Measurements from ENCODE around the gene C16orf74. TPM values are rescaled to one million over a fixed set of nuclear protein-coding genes. Genes with fewer than 3 reads are reported as not detected.

C16orf74 gene
- total RNA-seq, 1 experiment from 2014 or later, result 25.9 TPM

- no peak for DNase-seq (ENCODE audit: low read depth)
- in situ Hi-C loops (cut with HindIII; ENCODE audit: low pct_unique_long_range_greater_than_20kb, low sequenced_read_pairs), result no loop called here
Measured at GRCh38 chr16:85668676-85669424, 82.0 kb downstream of the C16orf74 start.

DNA sequence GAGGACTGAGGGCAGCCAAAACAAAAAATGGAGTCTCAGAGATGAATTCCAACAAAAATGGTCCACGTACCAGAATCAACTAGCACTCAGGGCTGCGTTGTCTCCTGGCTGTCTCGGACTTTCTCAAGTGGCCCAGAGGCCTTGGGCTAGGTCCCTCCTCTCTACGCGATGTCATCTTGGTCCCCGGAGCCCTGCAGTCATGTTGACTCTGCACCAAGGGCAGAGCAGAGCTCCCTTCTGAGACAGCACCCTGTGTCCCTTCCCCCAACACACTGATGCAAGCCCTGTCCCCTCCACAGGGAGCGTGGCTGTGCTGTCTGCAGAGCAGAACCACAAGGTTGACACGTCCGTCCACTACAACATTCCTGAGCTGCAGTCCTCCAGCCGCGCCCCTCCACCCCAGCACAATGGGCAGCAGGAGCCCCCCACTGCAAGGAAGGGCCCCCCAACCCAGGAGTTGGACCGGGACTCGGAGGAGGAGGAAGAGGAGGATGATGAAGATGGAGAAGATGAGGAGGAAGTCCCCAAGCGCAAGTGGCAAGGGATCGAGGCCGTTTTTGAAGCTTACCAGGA lies 83.0 kb downstream of the C16orf74 start:
- no peak for DNase-seq (ENCODE audit: low read depth)
- in situ Hi-C loops (cut with HindIII; ENCODE audit: low pct_unique_long_range_greater_than_20kb, low sequenced_read_pairs), result no loop called here

DNA sequence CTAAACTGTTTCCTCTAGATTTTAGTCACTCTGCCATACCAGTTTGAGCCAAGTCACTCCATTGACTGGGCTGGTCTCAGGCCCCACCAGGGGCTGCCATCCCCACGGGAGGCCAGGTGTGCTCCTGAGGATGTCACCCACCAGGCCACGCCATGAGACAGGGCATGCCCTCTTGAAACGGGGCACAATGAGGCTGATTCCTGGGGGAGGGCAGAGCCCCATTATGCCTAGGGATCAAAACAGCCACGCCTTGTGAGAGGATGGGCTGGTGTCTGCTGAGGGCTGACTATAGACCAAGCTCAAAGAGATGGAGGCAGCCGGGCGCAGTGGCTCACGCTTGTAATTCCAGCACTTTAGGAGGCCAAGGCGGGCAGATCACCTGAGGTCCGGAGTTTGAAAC lies 83.6 kb downstream of the C16orf74 start:
- in situ Hi-C loops (cut with HindIII; ENCODE audit: low pct_unique_long_range_greater_than_20kb, low sequenced_read_pairs), result no loop called here

GRCh38 chr16:85665929-85666328 lies 85.0 kb downstream of the C16orf74 start:
- DNase-seq (ENCODE audit: low read depth), result no peak
- in situ Hi-C loops (cut with HindIII; ENCODE audit: low pct_unique_long_range_greater_than_20kb, low sequenced_read_pairs), result no loop called here

More for the DNA sequence above, 83.6 kb downstream of the C16orf74 start:
- no peak for DNase-seq (ENCODE audit: low read depth)

DNA sequence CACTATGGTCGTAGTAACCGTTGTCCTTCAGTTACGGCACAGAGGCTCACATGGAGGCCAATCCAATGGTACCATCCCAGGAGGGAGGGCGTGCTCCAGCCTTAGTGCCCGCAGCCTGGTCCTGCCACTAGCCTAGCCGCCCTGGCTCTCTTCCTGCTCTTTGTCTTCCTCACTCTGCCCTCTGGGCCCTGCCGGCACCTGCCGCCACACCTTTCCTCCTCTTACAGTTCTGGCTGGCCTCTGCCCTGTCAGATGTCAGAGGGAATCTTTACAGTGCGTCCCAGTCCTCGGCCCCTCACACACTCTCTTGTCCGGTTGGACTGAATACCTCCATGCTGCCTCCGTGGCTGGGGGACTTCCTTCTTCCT lies 85.5 kb downstream of the C16orf74 start:
- no peak for DNase-seq (ENCODE audit: low read depth)
- in situ Hi-C loops (cut with HindIII; ENCODE audit: low pct_unique_long_range_greater_than_20kb, low sequenced_read_pairs), result no loop called here

- no peak for DNase-seq (ENCODE audit: low read depth)
- in situ Hi-C loops (cut with HindIII; ENCODE audit: low pct_unique_long_range_greater_than_20kb, low sequenced_read_pairs), result no loop called here
Measured at GRCh38 chr16:85664580-85665372, 86.1 kb downstream of the C16orf74 start.

- in situ Hi-C loops (cut with HindIII; ENCODE audit: low pct_unique_long_range_greater_than_20kb, low sequenced_read_pairs), result no loop called here
- DNase-seq (ENCODE audit: low read depth), result no peak
Measured at GRCh38 chr16:85663891-85664321, 87.0 kb downstream of the C16orf74 start.

DNA sequence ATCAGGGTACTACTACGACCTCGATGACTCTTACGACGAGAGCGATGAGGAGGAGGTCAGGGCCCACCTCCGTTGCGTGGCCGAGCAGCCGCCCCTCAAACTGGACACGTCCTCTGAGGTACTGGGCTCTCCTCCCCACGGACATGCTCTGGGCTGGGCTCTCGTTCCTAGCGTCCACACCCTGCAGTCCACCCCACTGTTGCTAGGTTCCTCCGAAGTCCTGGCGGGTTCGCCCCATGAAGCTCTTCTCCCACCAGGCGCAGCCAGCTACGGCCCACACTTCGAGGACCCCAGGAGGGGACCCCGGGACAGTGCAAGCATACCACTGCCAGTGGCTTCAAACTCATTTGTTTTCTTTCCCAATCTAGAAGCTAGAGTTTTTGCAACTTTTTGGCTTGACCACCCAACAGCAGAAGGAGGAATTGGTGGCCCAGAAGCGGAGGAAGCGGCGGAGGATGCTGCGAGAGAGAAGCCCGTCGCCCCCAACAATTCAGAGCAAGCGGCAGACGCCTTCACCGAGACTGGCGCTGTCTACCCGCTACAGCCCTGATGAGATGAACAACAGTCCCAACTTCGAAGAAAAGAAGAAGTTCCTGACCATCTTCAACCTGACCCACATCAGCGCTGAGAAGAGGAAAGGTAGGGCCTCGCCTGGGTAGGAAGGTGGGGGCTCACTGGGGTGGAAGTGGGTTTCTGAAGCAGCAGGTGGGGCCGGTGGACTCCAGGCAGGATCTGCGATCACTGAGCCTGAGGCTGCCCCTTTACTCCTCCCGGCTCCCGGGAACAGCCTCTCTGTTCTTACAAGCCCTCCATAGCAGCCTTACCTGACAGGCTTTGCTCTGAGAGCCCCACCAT lies 87.7 kb downstream of the C16orf74 start:
- DNase-seq (ENCODE audit: low read depth), result no peak
- in situ Hi-C loops (cut with HindIII; ENCODE audit: low pct_unique_long_range_greater_than_20kb, low sequenced_read_pairs), result no loop called here

DNA sequence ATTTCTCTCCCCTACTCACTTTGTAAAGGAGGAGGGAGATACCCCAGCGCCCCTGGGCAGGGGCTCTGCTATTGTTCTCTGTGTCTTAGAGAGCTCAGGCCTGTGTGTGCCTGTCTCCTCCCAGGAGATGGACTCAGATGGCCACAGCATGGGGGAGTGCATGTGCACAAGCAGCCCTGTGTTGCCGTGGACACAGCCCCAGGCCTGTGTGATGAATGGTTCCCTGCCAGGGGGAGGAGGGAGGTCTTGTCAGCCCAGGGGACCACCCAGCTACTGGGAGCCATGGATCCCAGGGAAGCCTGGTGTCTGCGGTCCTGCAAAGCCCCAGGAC lies 88.4 kb downstream of the C16orf74 start:
- DNase-seq (ENCODE audit: low read depth), result no peak
- in situ Hi-C loops (cut with HindIII; ENCODE audit: low pct_unique_long_range_greater_than_20kb, low sequenced_read_pairs), result no loop called here

- in situ Hi-C loops (cut with HindIII; ENCODE audit: low pct_unique_long_range_greater_than_20kb, low sequenced_read_pairs), result no loop called here
- DNase-seq (ENCODE audit: low read depth), result no peak
Measured at GRCh38 chr16:85661740-85662481, 89.0 kb downstream of the C16orf74 start.

- in situ Hi-C loops (cut with HindIII; ENCODE audit: low pct_unique_long_range_greater_than_20kb, low sequenced_read_pairs), result no loop called here
- no peak for DNase-seq (ENCODE audit: low read depth)
Measured at GRCh38 chr16:85660843-85661739, 89.8 kb downstream of the C16orf74 start.

DNA sequence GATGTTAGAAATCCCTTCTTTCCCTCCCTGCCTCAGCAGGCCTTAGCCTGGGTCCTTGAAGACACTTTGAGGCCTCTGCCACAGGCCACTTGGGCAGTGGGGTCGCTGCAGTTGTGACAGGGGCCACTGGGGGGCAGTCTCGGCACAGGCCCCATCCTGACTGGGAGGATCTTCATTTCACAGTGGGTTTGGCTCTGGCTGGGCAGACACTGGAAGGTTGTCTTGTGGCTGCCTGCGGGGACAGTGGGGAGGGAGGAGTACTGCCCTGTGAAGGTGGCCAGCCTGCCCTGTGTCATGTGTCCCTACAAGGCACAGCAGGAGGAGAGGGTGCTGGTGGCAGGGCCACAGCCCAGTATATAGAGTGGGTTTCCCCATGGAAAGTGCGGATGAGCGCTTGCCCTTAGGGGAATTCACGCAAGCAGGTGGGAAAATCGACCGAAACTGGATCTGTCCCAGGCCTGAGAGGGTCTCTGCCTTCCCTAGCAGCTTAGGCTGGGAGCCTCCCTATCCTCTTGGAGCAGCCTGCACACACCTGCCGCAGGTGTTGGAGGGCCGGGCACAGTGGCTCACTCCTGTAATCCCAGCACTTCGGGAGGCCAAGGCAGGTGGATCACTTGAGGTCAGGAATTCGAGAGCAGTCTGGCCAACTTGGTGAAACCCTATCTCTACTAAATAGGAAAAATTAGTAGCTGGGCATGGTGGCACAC lies 90.9 kb downstream of the C16orf74 start:
- DNase-seq (ENCODE audit: low read depth), result peak; percentile 59
- in situ Hi-C loops (cut with HindIII; ENCODE audit: low pct_unique_long_range_greater_than_20kb, low sequenced_read_pairs), result no loop called here

DNA sequence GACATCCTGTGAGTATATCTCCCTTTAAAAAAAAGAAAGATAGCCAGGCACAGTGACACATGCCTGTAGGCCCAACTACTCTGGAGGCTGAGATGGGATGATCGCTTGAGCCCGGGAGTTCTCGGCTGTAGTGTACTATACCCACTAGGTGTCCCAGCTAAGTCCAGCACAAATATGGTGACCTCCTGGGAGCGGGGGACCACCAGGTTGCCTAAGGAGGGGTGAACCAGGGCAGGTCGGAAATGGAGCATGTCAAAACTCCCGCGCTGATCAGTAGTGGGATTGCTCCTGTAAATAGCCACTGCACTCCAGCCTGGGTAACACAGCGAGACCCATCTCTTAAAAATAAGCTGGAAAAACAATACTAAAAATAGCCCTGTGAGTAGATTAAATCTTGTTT lies 91.6 kb downstream of the C16orf74 start:
- in situ Hi-C loops (cut with HindIII; ENCODE audit: low pct_unique_long_range_greater_than_20kb, low sequenced_read_pairs), result no loop called here
- DNase-seq (ENCODE audit: low read depth), result no peak

DNA sequence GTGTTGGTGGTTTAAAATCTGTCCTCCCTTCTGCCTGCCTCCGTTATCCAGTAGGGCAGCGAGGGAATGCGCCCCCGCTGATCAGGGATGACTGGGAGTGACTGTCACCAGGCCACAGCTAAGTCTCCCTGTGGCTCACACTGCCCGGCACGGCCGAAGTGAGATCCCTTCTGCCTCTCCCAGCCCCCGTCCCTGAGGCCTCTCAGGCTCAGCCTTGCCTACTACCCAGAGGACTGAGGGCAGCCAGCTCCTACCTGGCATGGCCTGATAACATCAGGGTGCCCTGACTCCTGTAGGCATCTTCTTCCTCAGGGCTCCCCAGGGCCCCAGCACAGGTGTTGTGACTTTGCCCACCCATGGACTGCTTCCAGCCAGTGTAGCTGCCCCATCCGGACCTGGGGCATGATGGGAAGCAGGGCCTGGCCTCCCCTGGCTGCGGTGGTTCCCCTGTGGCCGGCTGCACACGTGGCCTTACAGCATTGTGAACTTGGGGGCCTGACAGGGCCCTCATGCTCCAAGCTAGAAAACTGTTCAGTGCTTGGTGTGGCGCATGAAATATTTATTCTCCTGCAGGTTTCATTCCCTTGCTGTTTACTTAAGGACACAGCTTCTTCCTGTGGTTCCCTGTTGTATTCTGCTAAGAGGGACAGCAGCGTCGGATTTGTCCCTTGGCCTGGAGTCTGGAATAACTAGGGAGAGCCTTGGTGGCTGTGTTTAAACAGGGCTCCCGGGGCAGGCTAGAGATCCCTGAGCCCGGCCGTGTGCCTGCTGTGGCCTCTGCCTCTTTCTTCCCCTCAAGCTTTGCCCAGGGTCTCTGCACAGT lies 92.2 kb downstream of the C16orf74 start:
- DNase-seq (ENCODE audit: low read depth), result no peak
- in situ Hi-C loops (cut with HindIII; ENCODE audit: low pct_unique_long_range_greater_than_20kb, low sequenced_read_pairs), result no loop called here

GRCh38 chr16:85657996-85658395 lies 92.9 kb downstream of the C16orf74 start:
- DNase-seq (ENCODE audit: low read depth), result no peak
- in situ Hi-C loops (cut with HindIII; ENCODE audit: low pct_unique_long_range_greater_than_20kb, low sequenced_read_pairs), result no loop called here

Data from Caki2 (cell line).